Endothelial cell of umbilical vein (primary cell): ENCODE data around the gene BCL2L14.

Experiments
- EZH2 ChIP-seq: IDR thresholded peaks from 2 replicates; pipeline ENCODE4 v1.6.1; 2012; ENCODE audit warnings: borderline replicate concordance, low read depth, mild to moderate bottlenecking, moderate library complexity, low read length, inconsistent platforms; ENCODE audit not compliant: severe bottlenecking
- FOS ChIP-seq: IDR thresholded peaks from 2 replicates; pipeline ENCODE4 v1.6.1; 2011; ENCODE audit warnings: mild to moderate bottlenecking, low read length, moderate library complexity, borderline replicate concordance; ENCODE audit not compliant: insufficient read depth
- MYC ChIP-seq: IDR thresholded peaks from one replicate; pipeline ENCODE4 v1.6.1; 2011; ENCODE audit warnings: mild to moderate bottlenecking, low read depth, low read length
- POLR2A ChIP-seq: IDR thresholded peaks from 2 replicates; pipeline ENCODE4 v1.6.1; 2012; ENCODE audit warnings: low read depth, mild to moderate bottlenecking, control low read depth, low read length
- POLR2AphosphoS5 ChIP-seq: IDR thresholded peaks from 2 replicates; pipeline ENCODE4 v1.6.1; 2012; ENCODE audit warnings: low read depth, mild to moderate bottlenecking, control low read depth, low read length, moderate library complexity; ENCODE audit not compliant: insufficient read depth
- TF ChIP-seq, protein P1 (sequence below), 2 donors: IDR thresholded peaks; 1 replicate in 1 of 2; 2 replicates in 1 of 2; pipeline ENCODE4 v1.5.1; 2011; ENCODE audit warnings: low read length in 2 of 2, mild to moderate bottlenecking in 2 of 2, moderate library complexity in 2 of 2, control low read depth in 1 of 2, inconsistent platforms in 1 of 2, low read depth in 1 of 2; ENCODE audit not compliant: insufficient read depth in 1 of 2; ENCODE audit errors: extremely low read depth in 1 of 2

DNA sequence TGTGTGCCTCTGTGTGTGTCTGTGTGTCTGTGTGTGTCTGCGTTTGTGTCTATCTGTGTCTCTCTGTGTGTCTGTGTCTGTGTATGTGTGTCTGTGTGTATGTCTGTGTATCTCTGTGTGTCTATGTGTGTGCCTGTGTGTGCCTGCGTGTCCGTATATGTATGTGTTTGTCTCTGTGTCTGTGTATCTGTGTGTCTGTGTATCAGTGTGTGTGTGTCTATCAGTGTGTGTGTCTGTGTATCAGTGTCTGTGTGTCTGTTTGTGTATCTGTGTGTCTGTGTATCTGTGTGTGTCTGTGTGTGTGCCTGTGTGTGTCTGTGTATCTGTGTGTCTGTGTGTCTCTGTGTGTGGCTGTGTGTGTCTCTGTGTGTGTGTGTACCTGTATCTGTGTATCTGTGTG is 23.1 kb upstream of the BCL2L14 start:
- TF ChIP-seq, protein P1, sequence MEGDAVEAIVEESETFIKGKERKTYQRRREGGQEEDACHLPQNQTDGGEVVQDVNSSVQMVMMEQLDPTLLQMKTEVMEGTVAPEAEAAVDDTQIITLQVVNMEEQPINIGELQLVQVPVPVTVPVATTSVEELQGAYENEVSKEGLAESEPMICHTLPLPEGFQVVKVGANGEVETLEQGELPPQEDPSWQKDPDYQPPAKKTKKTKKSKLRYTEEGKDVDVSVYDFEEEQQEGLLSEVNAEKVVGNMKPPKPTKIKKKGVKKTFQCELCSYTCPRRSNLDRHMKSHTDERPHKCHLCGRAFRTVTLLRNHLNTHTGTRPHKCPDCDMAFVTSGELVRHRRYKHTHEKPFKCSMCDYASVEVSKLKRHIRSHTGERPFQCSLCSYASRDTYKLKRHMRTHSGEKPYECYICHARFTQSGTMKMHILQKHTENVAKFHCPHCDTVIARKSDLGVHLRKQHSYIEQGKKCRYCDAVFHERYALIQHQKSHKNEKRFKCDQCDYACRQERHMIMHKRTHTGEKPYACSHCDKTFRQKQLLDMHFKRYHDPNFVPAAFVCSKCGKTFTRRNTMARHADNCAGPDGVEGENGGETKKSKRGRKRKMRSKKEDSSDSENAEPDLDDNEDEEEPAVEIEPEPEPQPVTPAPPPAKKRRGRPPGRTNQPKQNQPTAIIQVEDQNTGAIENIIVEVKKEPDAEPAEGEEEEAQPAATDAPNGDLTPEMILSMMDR (IDR thresholded peaks at IDR 0.05; ENCODE audit: extremely low read depth in 1 of 2, insufficient read depth in 1 of 2, low read depth in 1 of 2, low read length in 2 of 2), result no peak
- TF ChIP-seq MYC (no peak), FOS (no peak), POLR2A (no peak), POLR2AphosphoS5 (no peak), EZH2 (no peak)
